Renal cortical epithelial cell (primary cell): Measurements from ENCODE around the gene ERMAP. TPM values are rescaled to one million over a fixed set of nuclear protein-coding genes. Genes with fewer than 3 reads are reported as not detected.
"Not testable (repeated sequence)": the region's sequence is repeated elsewhere in the genome, so short reads cannot be mapped to it uniquely, and the experiment has no call there.

Source experiments
- DNase-seq: peaks from one replicate; pipeline ENCODE4 v3.0.0-alpha.2; 2011; ENCODE audit warnings: low read depth
- total RNA-seq: library from RNA; depleted of rRNA; stranded (reverse); fragments of >200 nt; gene quantifications from 2 replicates; pipeline ENCODE4 v1.2.3, GENCODE V29; 2014

The ERMAP gene
- total RNA-seq, 1 donor from 2014 or later = 17.9 TPM

DNA sequence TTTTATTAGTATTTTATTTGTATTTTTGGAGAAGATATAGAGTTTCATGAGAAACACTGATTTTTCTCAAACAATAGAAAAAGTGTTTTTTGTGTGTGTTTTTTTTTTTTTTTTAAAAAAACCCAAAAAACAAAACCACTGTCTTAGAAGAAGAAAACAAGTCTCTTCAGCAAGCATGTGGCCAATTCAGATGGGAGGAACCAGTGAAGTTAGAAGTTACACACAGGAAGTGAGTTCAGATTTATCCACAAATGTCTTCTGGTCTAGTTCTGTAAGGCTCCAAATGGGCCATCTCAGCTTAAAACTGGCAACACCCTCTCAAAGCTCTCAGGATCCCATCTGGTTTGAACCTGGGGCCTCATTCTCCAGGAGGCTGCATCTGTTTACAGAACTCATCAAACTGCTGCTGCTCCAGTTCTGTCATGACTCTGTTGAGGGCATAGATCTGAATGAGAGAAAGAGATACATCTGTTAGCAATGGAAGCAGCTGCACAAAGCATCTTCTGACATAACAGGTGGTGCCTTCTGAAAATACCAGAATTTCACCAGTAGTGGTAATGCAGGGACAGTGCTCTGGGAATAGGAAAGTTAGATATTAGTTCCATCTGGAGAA is 9.8 kb upstream of the ERMAP start:
- DNase-seq = no peak

DNA sequence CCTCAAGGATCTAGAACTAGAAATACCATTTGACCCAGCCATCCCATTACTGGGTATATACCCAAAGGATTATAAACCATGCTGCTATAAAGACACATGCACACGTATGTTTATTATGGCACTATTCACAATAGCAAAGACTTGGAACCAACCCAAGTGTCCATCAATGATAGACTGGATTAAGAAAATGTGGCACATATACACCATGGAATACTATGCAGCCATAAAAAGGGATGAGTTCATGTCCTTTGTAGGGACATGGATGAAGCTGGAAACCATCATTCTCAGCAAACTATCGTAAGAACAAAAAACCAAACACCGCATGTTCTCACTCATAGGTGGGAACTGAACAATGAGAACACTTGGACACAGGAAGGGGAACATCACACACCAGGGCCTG is 2.1 kb upstream of the ERMAP start:
- DNase-seq = not testable (repeated sequence)

GRCh38 chr1:42815941-42816584 is 859 bp upstream of the ERMAP start:
- DNase-seq = no peak

- DNase-seq = no peak
Measured at GRCh38 chr1:42817440-42817767, 482 bp downstream of the ERMAP start.

GRCh38 chr1:42817976-42818375 is 1.1 kb downstream of the ERMAP start:
- peak; percentile 9 for DNase-seq

DNA sequence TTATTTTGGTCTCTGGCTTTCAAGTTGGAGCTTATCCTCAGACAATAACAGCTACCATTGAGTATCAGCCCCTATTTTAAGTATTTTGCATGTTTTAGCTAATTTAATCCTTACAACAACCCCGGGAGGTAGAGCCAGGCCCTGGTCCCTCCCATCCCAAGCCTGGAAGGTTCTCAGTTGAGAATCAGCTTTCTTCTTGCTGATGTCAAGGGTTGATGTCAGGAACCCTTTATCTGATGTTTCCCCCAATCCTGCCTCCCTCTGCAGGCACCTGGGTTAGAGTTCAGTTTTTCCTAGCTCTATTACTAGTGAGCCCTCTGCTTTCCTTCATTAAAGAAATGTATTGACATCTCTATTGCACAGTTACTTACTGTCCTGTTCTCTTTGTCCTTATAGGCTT is 3.9 kb downstream of the ERMAP start:
- DNase-seq = no peak

GRCh38 chr1:42821690-42822089 is 4.8 kb downstream of the ERMAP start:
- DNase-seq = no peak

GRCh38 chr1:42822800-42823392 is 6.0 kb downstream of the ERMAP start:
- peak; percentile 72 for DNase-seq

- no peak for DNase-seq
Measured at GRCh38 chr1:42824481-42825035, 7.6 kb downstream of the ERMAP start.

DNA sequence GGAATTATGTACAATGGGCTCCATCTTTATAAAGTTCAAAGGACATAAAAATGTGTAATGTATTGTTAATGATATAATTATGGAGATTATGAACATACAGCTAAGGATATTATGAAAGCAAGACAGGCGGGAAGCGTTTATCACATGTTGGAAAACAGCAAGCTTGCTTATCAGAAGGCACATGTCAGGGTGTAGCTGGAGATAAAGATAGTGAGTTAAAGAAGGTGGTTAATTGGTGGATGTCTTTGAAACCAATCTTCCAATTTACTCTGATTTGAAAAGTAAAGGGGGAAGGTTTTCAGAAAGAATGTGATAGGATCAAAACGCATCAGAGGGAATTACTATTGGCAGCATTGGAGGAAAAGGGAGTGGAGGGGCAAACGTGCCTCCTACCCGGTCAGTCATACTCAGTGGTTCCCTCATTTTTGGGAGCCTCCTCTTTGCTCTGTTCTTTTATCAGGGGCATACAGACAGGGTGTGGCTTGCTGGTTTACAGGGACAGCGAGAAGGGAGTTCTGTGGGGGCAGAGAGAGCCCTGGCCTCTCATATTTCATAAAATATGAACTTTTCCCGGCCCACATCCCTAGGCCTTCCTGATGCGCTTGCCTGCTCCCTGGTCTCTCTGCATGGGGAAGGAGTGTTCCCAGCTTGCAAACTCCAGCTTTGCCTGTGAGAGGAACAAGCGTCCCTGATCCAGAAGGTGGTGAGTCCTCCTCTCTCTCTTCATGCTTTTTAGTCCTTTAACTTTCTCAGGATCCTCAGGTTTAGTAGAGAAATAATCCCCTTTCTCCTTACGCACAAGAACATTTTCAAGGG is 8.3 kb downstream of the ERMAP start:
- DNase-seq = no peak

DNA sequence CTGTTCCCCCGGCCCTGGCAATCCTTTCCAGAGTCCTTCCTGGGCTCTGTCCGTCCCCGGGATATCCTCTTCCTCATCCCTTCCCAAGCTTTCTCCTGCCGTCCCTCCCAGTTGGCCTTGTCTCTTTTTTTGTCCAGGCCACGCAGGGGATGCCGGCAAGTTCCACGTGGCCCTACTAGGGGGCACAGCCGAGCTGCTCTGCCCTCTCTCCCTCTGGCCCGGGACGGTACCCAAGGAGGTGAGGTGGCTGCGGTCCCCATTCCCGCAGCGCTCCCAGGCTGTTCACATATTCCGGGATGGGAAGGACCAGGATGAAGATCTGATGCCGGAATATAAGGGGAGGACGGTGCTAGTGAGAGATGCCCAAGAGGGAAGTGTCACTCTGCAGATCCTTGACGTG is 13.7 kb downstream of the ERMAP start:
- no peak for DNase-seq

DNA sequence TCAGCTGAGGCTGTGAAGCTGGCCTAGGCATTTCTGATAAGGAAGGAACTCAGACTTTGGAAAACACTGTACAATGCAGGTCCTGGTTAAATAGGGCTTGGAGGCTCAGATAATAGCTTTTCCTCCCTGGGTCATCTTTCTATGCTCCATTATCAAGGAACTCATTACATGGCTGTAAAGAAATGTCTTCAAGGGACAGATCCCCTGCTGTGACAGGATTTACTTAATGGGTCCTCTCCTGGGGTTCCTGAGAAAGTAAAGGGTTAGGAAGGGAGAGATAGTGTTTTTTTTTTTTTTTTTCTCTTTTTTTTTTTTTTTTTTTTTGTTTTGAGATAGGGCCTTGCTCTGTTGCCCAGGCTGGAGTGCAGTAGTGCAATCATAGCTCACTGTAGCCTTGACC is 14.4 kb downstream of the ERMAP start:
- no peak for DNase-seq

DNA sequence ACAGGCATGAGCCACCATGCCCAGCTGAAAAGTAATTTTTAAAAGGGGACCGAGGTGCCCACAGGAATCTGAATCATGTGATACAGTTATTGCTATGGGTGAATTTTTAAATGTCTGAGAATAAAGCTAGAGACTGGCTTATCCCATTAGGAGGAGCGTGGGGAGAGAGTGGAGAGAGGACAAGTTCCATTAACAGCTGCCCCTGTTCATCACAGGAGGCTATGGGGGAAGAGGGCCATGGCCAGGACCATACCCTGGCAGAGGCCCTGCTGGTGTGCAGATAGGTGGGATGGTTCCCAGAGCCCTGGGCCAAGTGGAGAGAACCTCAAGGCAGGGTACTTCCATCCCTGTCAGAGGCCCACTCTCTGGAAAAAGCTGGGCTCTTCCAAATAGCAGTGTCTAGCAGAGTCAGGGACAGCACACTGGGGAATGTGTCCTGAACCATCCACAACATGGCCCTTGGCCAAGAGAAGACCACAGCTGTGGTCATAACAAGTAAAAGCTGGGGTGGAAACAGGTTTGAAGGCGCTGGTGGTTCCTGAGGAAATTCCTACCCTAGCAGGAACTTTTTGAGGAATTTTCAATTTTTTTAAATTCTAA is 15.8 kb downstream of the ERMAP start:
- DNase-seq = no peak

- DNase-seq = no peak
Measured at GRCh38 chr1:42833981-42834380, 17.1 kb downstream of the ERMAP start.

DNA sequence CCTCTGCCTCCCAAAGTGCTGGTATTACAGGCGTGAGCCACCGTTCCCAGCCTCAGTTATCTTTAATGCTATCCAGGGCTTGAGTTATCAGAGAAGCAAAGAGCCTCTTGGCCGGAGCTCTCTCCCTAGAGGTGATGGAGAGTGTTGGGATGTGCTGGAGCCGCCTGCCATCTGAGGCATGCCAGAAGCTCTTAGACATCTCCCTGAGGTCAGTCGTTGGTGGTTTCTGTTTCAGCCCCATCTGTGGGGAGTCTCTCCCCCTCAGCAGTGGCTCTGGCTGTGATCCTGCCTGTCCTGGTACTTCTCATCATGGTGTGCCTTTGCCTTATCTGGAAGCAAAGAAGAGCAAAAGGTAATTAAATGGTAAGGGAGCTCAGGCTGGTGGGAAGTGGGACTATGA is 17.9 kb downstream of the ERMAP start:
- DNase-seq = no peak

- no peak for DNase-seq
Measured at GRCh38 chr1:42835422-42835821, 18.5 kb downstream of the ERMAP start.

DNA sequence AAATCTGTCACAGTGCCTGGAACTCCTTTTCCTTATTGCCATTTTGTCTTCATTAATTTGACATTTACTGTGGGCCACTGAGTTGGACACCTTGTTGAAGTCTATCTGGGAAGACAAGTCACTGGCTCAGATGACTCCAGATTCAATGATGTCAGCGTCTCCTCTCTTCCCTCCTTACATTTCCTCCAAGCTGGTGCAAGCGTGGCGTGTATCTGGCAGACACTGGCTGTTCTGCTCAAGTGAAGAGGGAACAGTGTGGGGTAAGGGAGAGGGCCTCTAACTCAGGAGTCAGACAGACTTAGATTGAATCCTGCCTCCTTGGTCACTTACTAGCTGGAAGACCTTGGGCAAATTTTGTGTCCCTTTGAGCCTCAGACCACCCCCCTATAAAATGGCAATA is 20.8 kb downstream of the ERMAP start:
- no peak for DNase-seq

- DNase-seq = no peak
Measured at GRCh38 chr1:42838482-42839190, 21.7 kb downstream of the ERMAP start.

GRCh38 chr1:42841010-42841409 is 24.1 kb downstream of the ERMAP start:
- no peak for DNase-seq

DNA sequence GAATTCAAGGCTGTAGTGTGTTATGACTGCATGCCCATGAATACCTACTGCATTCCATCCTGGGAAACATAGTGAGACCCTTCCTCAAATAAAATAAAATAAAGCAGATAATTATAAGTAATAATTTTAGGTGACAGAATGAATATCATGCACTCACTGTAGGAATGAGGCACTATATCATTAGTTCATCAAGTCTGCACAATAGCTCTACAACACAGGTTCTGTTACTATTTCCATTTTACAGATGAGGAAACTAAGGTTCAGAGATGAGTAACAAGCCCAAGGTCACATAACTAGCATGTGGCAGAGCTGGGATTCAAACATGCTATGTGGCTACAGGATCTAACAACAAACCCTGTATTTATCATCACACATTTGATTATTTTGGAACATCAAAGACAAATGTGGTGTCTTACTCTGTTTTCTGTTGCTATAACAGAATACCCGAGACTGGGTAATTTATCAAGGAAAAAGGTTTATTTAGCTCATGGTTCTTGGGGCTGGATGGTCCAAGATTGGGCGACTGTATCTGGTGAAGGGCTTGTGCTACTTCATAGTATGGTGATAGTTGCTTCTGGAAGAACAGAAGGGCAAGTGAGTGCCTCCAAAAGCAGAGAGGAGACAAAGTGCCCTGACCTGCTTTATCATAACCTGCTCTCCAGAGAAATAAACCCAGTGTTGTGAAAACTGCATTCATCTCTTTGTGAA is 24.7 kb downstream of the ERMAP start:
- DNase-seq = no peak
